Lower leg skin (tissue), 3 donors: ENCODE data around the gene CLEC4M.

Experiments
- CTCF ChIP-seq, 3 donors: fragments of 450-650 bp; IDR thresholded peaks; one replicate each; pipeline ENCODE4 v1.5.1; 2016; ENCODE audit warnings: antibody characterized with exemption in 3 of 3, mild to moderate bottlenecking in 3 of 3, moderate library complexity in 2 of 3
- POLR2A ChIP-seq, 2 donors: fragments of 450-650 bp; IDR thresholded peaks; one replicate each; pipeline ENCODE4 v1.6.1; 2016 to 2017; ENCODE audit warnings: antibody characterized with exemption in 2 of 2, mild to moderate bottlenecking in 1 of 2, moderate library complexity in 1 of 2

- TF ChIP-seq POLR2A (IDR thresholded peaks at IDR 0.05) (no peak), CTCF (IDR thresholded peaks at IDR 0.05) (no peak)
Measured at GRCh38 chr19:7733376-7733775, 29.7 kb upstream of the CLEC4M start.
